Heart left ventricle (tissue), 16 donors: ENCODE results near the gene TTC7B. TPM values are rescaled to one million over a fixed set of nuclear protein-coding genes. Genes with fewer than 3 reads are reported as not detected.

Source experiments
- ATAC-seq, 4 donors: fragments of 200-7000 bp; cut with Tn5 transposase; one replicate each; pipeline ENCODE4 v1.9.1; 2020 to 2022; ENCODE audit warnings: moderate library complexity in 4 of 4, mild to moderate bottlenecking in 3 of 4, moderate number of reproducible peaks in 1 of 4
- DNase-seq, 5 donors: peaks; one replicate each; pipeline ENCODE4 v3.0.0-alpha.2; 2020
- H3K27ac ChIP-seq, 12 donors: fragments of 200-600 bp; sonication (generic) in 4 of 12; one replicate each; pipeline versions ENCODE4 v1.5.0 to v1.8.0; 2016 to 2022; ENCODE audit warnings: mild to moderate bottlenecking in 2 of 12
- H3K27me3 ChIP-seq, 9 donors: fragments of 200-600 bp; sonication (generic) in 2 of 9; one replicate each; pipeline versions ENCODE4 v1.5.1 to v1.8.0; 2016 to 2022; ENCODE audit warnings: mild to moderate bottlenecking in 3 of 9
- H3K36me3 ChIP-seq, 9 donors: fragments of 200-600 bp; sonication (generic) in 2 of 9; one replicate each; pipeline versions ENCODE4 v1.5.0 to v1.8.0; 2018 to 2022; ENCODE audit warnings: mild to moderate bottlenecking in 2 of 9
- H3K4me1 ChIP-seq, 12 donors: fragments of 200-600 bp; sonication (generic) in 4 of 12; one replicate each; pipeline versions ENCODE4 v1.5.0 to v1.8.0; 2016 to 2022; ENCODE audit warnings: mild to moderate bottlenecking in 3 of 12
- H3K4me3 ChIP-seq, 12 donors: fragments of 200-600 bp; sonication (generic) in 4 of 12; one replicate each; pipeline versions ENCODE4 v1.5.0 to v1.8.0; 2017 to 2022; ENCODE audit warnings: mild to moderate bottlenecking in 9 of 12, moderate library complexity in 4 of 12
- H3K9me3 ChIP-seq, 12 donors: fragments of 200-600 bp; sonication (generic) in 4 of 12; one replicate each; pipeline versions ENCODE4 v1.5.0 to v1.8.0; 2016 to 2022; ENCODE audit warnings: mild to moderate bottlenecking in 1 of 12
- POLR2A ChIP-seq, 2 donors: fragments of 450-650 bp; IDR thresholded peaks; one replicate each; pipeline ENCODE4 v1.6.1; 2017; ENCODE audit warnings: antibody characterized with exemption in 2 of 2, mild to moderate bottlenecking in 2 of 2, moderate library complexity in 2 of 2
- WGBS, 4 donors: extraction: QIAGEN DNeasy Blood & Tissue Kit in 2 of 4; methylation state at CpG; one replicate each; pipeline versions ENCODE4 v1.1.5 to v1.1.7; 2013 to 2018; 5-methylcytosine and 5-hydroxymethylcytosine counted together
- intact Hi-C, 10 donors: fragments of 100-400 bp; cut with DNase I; formaldehyde crosslinking; loops; one replicate each; pipeline versions ENCODE4 v1.11.1 to v1.14.2; 2022
- polyA plus RNA-seq, 2 donors: library from polyadenylated mRNA; stranded (reverse); fragments of 200-250 nt; gene quantifications; one replicate each; pipeline ENCODE4 v1.2.3, GENCODE V29; 2013
- total RNA-seq, 9 donors: library from RNA; depleted of rRNA in 2 of 9; stranded (reverse); fragments of >200 nt in 2 of 9; fragmentation: NEBNext Ultra II Directional in 3 of 9; extraction: Animal tissue kit (Norgen Biotek cat#: 25700) in 3 of 9; gene quantifications; one replicate each; pipeline versions ENCODE4 v1.1.0 to v1.2.4, GENCODE V29; 2016 to 2023
- TF ChIP-seq, protein P1 (sequence below), 12 donors: fragments of 200-600 bp; sonication (generic) in 4 of 12; IDR thresholded peaks; one replicate each; pipeline versions ENCODE4 v1.5.0 to v1.8.0; 2018 to 2022; ENCODE audit warnings: antibody characterized with exemption in 12 of 12, mild to moderate bottlenecking in 5 of 12
- donor health status: ischemic (EF 13 %, LVEDD 7.1; RV severe dilation, severe dysfunction).
- donor health status: healthy with polysubstance abuse.
- donor health status: DM: no; HTN: yes; CAD: no.
- donor health status: DM: no; HTN: no; CAD: no.
- donor health status: ischemic (EF 25% LVEDD 6.9; RV normal size, moderate dysfunction).
- donor health status: ischemic (EF 25% LVEDD 5.7; RV mildly dilated, moderate dysfunction).
- donor health status: healthy.
- donor health status: DM: yes; HTN: yes; CAD: no.
- donor health status: ischemic (EF 35%, LVEDD 5.7; RV mildly dilated, moderate dysfunction).
- donor health status: nonischemic (EF 11% LVEDD 7.7; RV severe dilation, severe dysfunction).
- donor health status: DM: yes; HTN: yes; CAD: no.
- donor health status: PGD.
- donor health status: ischemic (EF 29% LVEDD 5.4; RV normal size, mild dysfunction).
- donor health status: nonischemic (EF 23%, LVEDD 6.1; RV moderate dilation, normal function).

TTC7B gene
- total and polyA plus RNA-seq, 11 donors: 20.3 to 76.1 (median 62.6) TPM

DNA sequence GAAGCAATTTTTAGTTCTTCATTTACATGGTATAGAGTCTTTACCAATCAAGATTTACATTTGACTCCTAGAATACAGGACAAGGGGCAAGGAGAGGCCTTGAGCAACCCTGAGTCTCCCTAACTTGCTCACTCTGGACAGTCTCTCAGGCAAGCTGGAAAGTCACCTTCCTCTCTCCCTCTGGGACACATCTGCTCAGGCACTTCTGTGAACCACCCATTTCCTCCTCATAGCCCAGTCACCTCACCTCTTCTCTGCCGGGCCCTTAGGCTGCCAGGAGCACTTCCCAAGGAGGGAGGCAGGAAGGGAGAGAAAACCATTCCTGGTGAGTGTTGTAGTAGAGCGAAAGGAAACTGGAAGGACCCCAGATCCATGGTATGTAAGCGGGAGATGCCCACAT, 202.8 kb downstream of the TTC7B start:
- Histone ChIP-seq H3K27ac (peak overlapping the region in 7 of 12 donors; percentile 19 to 66 (median 36)), H3K4me1 (peaks cover 0 to 65% (median 42%) of the 10 kb centered on the region in 12 donors), H3K9me3 (no peaks in the 10 kb centered on the region), H3K4me3 (no peak overlapping the region), H3K27me3 (no peaks in the 10 kb centered on the region), H3K36me3 (peaks cover 0 to 19% (median 0%) of the 10 kb centered on the region in 9 donors)
- peak in 3 of 4 donors; percentile 23 to 70 (median 49) for ATAC-seq
- 62 to 80% (median 77%) methylated on average over 3 of the region's 3 CpGs for WGBS, 4 donors
- TF ChIP-seq, protein P1, sequence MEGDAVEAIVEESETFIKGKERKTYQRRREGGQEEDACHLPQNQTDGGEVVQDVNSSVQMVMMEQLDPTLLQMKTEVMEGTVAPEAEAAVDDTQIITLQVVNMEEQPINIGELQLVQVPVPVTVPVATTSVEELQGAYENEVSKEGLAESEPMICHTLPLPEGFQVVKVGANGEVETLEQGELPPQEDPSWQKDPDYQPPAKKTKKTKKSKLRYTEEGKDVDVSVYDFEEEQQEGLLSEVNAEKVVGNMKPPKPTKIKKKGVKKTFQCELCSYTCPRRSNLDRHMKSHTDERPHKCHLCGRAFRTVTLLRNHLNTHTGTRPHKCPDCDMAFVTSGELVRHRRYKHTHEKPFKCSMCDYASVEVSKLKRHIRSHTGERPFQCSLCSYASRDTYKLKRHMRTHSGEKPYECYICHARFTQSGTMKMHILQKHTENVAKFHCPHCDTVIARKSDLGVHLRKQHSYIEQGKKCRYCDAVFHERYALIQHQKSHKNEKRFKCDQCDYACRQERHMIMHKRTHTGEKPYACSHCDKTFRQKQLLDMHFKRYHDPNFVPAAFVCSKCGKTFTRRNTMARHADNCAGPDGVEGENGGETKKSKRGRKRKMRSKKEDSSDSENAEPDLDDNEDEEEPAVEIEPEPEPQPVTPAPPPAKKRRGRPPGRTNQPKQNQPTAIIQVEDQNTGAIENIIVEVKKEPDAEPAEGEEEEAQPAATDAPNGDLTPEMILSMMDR (IDR thresholded peaks at IDR 0.05): no peak
- TF ChIP-seq POLR2A (IDR thresholded peaks at IDR 0.05): no peak
- intact Hi-C loops: loop anchor here in 3 of 10 donors (5.0 to 10.0 kb wide), 4 partner anchors 79 to 219 kb away; partner anchors contain the start of gene CALM1 (in 2 of the 3)
- DNase-seq: no peak

DNA sequence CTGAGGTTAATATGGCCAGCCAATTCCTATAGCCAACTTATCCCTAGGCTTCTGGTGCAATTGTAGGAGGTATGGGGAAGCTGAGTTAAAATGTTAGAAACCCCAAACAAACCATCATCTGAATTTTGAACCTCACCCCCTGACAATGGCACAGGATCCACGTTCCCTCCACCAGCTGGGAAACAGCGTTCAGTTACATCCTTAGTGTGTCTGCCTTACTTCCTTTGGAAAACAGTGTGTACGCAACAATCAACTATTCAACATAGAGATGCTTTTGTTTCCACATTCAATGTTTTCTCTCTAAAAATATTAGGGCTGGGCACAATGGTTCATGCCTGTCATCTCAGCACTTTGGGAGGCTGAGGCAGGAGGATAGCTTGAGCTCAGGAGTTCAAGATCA, 203.4 kb downstream of the TTC7B start:
- Histone ChIP-seq H3K4me3 (no peak overlapping the region), H3K36me3 (peaks cover 0 to 19% (median 0%) of the 10 kb centered on the region in 9 donors), H3K9me3 (no peaks in the 10 kb centered on the region), H3K4me1 (peaks cover 0 to 70% (median 42%) of the 10 kb centered on the region in 12 donors), H3K27me3 (no peaks in the 10 kb centered on the region), H3K27ac (peak overlapping the region in 8 of 12 donors; percentile 36 to 69 (median 60))
- no peak for DNase-seq
- intact Hi-C loops: loop anchor here in 3 of 10 donors (5.0 to 10.0 kb wide), 4 partner anchors 78 to 218 kb away; partner anchors contain the start of gene CALM1 (in 2 of the 3)
- 61 to 73% (median 70%) methylated on average over 3 of the region's 3 CpGs for WGBS, 4 donors
- TF ChIP-seq POLR2A (IDR thresholded peaks at IDR 0.05): no peak
- TF ChIP-seq, protein P1 (IDR thresholded peaks at IDR 0.05): no peak
- no peak for ATAC-seq

DNA sequence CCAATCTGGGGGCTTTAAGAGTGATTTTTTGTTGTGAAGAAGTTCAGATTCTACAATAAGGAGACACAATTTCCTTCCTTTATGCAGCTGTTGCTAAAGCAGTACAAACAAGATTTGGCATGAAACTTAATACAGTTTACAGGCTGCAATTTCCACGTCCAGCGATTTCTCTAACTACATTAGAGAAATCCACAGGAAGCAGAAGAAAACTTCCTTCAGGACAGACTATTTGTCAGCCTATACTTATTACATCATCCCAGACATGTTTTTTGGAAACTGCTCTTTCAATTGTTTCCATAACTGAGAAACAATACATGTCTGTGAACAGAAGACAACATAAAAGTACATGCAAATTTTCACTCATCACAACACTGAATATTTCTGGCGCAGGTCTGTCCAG, 204.3 kb downstream of the TTC7B start:
- intact Hi-C loops: loop anchor here in 3 of 10 donors (5.0 to 10.0 kb wide), 4 partner anchors 77 to 217 kb away; partner anchors contain the start of gene CALM1 (in 2 of the 3)
- no peak for DNase-seq
- ATAC-seq: peak in 1 of 4 donors; percentile 41
- TF ChIP-seq, protein P1 (IDR thresholded peaks at IDR 0.05): no peak
- TF ChIP-seq POLR2A (IDR thresholded peaks at IDR 0.05): no peak
- H3K4me1 ChIP-seq: peaks cover 0 to 70% (median 42%) of the 10 kb centered on the region in 12 donors
- peaks cover 0 to 16% (median 0%) of the 10 kb centered on the region in 9 donors for H3K36me3 ChIP-seq
- peak overlapping the region in 10 of 12 donors; percentile 8 to 77 (median 54) for H3K27ac ChIP-seq
- WGBS, 4 donors: 52 to 59% (median 58%) methylated on average over 3 of the region's 3 CpGs
- no peaks in the 10 kb centered on the region for H3K9me3 ChIP-seq
- no peaks in the 10 kb centered on the region for H3K27me3 ChIP-seq
- no peak overlapping the region for H3K4me3 ChIP-seq

DNA sequence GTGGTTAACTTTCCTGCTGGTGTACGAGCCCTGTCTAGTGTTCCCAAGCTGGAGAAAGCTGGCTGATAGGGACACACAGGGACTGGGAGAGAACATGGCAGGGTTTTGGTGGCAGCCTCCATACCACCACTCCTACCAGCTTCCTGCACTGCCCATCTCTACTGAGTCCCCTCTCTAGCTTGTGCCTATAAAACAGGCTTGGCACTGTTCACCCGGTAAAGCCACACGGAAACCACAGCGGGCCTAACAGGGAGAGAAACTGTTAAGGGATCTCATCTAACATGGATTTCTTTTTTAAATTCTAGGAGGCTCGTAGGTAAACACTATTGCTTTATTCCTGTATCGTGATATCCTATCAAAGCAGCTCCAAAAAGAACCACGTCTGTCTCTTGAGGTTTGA, 204.7 kb downstream of the TTC7B start:
- Histone ChIP-seq H3K36me3 (peaks cover 0 to 16% (median 0%) of the 10 kb centered on the region in 9 donors), H3K27me3 (no peaks in the 10 kb centered on the region), H3K4me3 (no peak overlapping the region), H3K4me1 (peaks cover 0 to 68% (median 41%) of the 10 kb centered on the region in 12 donors), H3K27ac (peak overlapping the region in 9 of 12 donors; percentile 12 to 77 (median 55)), H3K9me3 (no peaks in the 10 kb centered on the region)
- ATAC-seq (no peak), DNase-seq (no peak)
- intact Hi-C loops: loop anchor here in 3 of 10 donors (5.0 to 10.0 kb wide), 4 partner anchors 77 to 217 kb away; partner anchors contain the start of gene CALM1 (in 2 of the 3)
- TF ChIP-seq, protein P1 (IDR thresholded peaks at IDR 0.05): no peak
- no peak for TF ChIP-seq POLR2A (IDR thresholded peaks at IDR 0.05)
- WGBS, 4 donors: 53 to 65% (median 63%) methylated on average over 7 of the region's 7 CpGs
